SK-N-SH (cell line): ENCODE data around the gene ACE. TPM values are rescaled to one million over a fixed set of nuclear protein-coding genes. Genes with fewer than 3 reads are reported as not detected.
A peak's percentile ranks its signal among the peaks of the same experiment; 100 is the strongest.

Source experiments
- CTCF ChIA-PET: fragments of 300-600, 350-600 bp; formaldehyde crosslinking; extraction: SDS; loops from one replicate; lab custom pipeline; 2021; lab: Yijun Ruan, JAX
- POLR2A ChIA-PET: fragments of 350-600 bp; sonication (Branson Sonifier 250); formaldehyde crosslinking; extraction: SDS; loops from one replicate; lab custom pipeline; 2020; ENCODE audit warnings: antibody characterized with exemption, inconsistent platforms; lab: Yijun Ruan, JAX
- DNase-seq: peaks from one replicate; pipeline ENCODE4 v3.0.0; 2012
- H2AFZ ChIP-seq: fragments of 200-600 bp; sonication (generic); 2 replicates; pipeline ENCODE4 v1.8.1; 2016; ENCODE audit warnings: antibody characterized with exemption, mild to moderate bottlenecking, low read depth
- H3F3A ChIP-seq: fragments of 200-600 bp; sonication (generic); replicated peaks from 2 replicates; pipeline ENCODE3; 2016; ENCODE audit warnings: antibody characterized with exemption, mild to moderate bottlenecking; ENCODE audit not compliant: insufficient read depth
- H3K27ac ChIP-seq, 2 experiments: fragments of 200-500 bp in 1 of 2; fragments of 200-600 bp in 1 of 2; sonication (Bioruptor generic) in 1 of 2; sonication (generic), shearing (Covaris generic) in 1 of 2; 2 replicates each; pipeline versions ENCODE4 v1.5.1 to v1.6.1; 2014 to 2016; ENCODE audit warnings: low read depth in 2 of 2, inconsistent platforms in 1 of 2, low read length in 1 of 2, mild to moderate bottlenecking in 1 of 2, mixed read lengths in 1 of 2
- H3K27me3 ChIP-seq: fragments of 200-600 bp; sonication (generic), shearing (Covaris generic); 2 replicates; pipeline ENCODE4 v1.6.1; 2016; ENCODE audit warnings: mixed run types; ENCODE audit not compliant: insufficient read depth
- H3K36me3 ChIP-seq, 2 experiments: fragments of 200-500 bp in 1 of 2; fragments of 200-600 bp in 1 of 2; sonication (Bioruptor generic) in 1 of 2; sonication (generic) in 1 of 2; replicated peaks in 1 of 2; 2 replicates each; pipeline versions ENCODE3 to v1.5.1; 2014 to 2016; ENCODE audit warnings: low read length in 1 of 2, mild to moderate bottlenecking in 1 of 2; ENCODE audit not compliant: insufficient read depth in 2 of 2, control insufficient read depth in 1 of 2
- H3K4me1 ChIP-seq, 2 experiments: fragments of 200-500 bp in 1 of 2; fragments of 200-600 bp in 1 of 2; sonication (Bioruptor generic) in 1 of 2; sonication (generic), shearing (Covaris generic) in 1 of 2; 2 replicates each; pipeline versions ENCODE4 v1.5.1 to v1.6.1; 2014 to 2016; ENCODE audit warnings: low read depth in 1 of 2, low read length in 1 of 2, mixed run types in 1 of 2; ENCODE audit not compliant: insufficient read depth in 2 of 2, control insufficient read depth in 1 of 2
- H3K4me2 ChIP-seq: fragments of 200-600 bp; sonication (generic), shearing (Covaris generic); 2 replicates; pipeline ENCODE4 v1.6.1; 2017; ENCODE audit warnings: mixed run types
- H3K4me3 ChIP-seq, 2 experiments: fragments of 200-500 bp in 1 of 2; fragments of 200-600 bp in 1 of 2; sonication (Bioruptor generic) in 1 of 2; sonication (generic), shearing (Covaris generic) in 1 of 2; 2 replicates each; pipeline versions ENCODE4 v1.5.1 to v1.8.1; 2014 to 2016; ENCODE audit warnings: low read depth in 2 of 2, inconsistent platforms in 1 of 2, low read length in 1 of 2, mild to moderate bottlenecking in 1 of 2, mixed read lengths in 1 of 2, moderate library complexity in 1 of 2
- H3K79me2 ChIP-seq: fragments of 200-600 bp; sonication (generic); 2 replicates; pipeline ENCODE4 v1.8.1; 2017; ENCODE audit warnings: mild to moderate bottlenecking; ENCODE audit not compliant: insufficient read depth
- H3K9ac ChIP-seq: fragments of 200-600 bp; sonication (generic); 2 replicates; pipeline ENCODE4 v1.6.1; 2017; ENCODE audit warnings: mixed run types
- H3K9me2 ChIP-seq: fragments of 200-600 bp; sonication (generic); 2 replicates; pipeline ENCODE4 v1.6.1; 2017; ENCODE audit warnings: mixed run types
- H3K9me3 ChIP-seq: fragments of 200-600 bp; sonication (generic); 2 replicates; pipeline ENCODE4 v1.6.1; 2017; ENCODE audit warnings: mixed run types, mild to moderate bottlenecking, moderate library complexity
- H4K20me1 ChIP-seq: fragments of 200-600 bp; sonication (generic); 2 replicates; pipeline ENCODE4 v1.6.1; 2017; ENCODE audit warnings: mild to moderate bottlenecking, mixed run types; ENCODE audit not compliant: insufficient read depth
- CHD2 ChIP-seq: fragments of 150-350 bp; IDR thresholded peaks from 2 replicates; pipeline ENCODE4 v1.6.1; 2018; ENCODE audit warnings: low read length; ENCODE audit not compliant: partially characterized antibody
- EP300 ChIP-seq, 2 experiments: IDR thresholded peaks; 2 replicates each; pipeline versions ENCODE4 v1.4.0 to v1.6.1; 2012; ENCODE audit warnings: borderline replicate concordance in 1 of 2, low read depth in 1 of 2, low read length in 1 of 2
- EZH2phosphoT487 ChIP-seq: fragments of 200-600 bp; sonication (generic); IDR thresholded peaks from 2 replicates; pipeline ENCODE4 v1.6.1; 2017; ENCODE audit warnings: low read depth, mixed run types, mild to moderate bottlenecking, antibody characterized with exemption, moderate library complexity, borderline replicate concordance
- FOSL2 ChIP-seq: IDR thresholded peaks from 2 replicates; pipeline ENCODE4 v1.4.0; 2012; ENCODE audit warnings: low read depth, mild to moderate bottlenecking, moderate library complexity, borderline replicate concordance
- FOXM1 ChIP-seq: IDR thresholded peaks from 2 replicates; pipeline ENCODE4 v1.4.0; 2012; ENCODE audit warnings: low read depth, mild to moderate bottlenecking
- GATA2 ChIP-seq: sonication (generic); formaldehyde crosslinking; IDR thresholded peaks from 2 replicates; pipeline ENCODE4 v1.5.0; 2020; ENCODE audit warnings: mild to moderate bottlenecking, missing genetic modification reagents
- JUND ChIP-seq: IDR thresholded peaks from 2 replicates; pipeline ENCODE4 v1.4.0; 2012
- MXI1 ChIP-seq: IDR thresholded peaks from 2 replicates; pipeline ENCODE4 v1.6.1; 2012; ENCODE audit warnings: mild to moderate bottlenecking, low read depth, low read length, improper control_type of control experiment
- NFIC ChIP-seq: IDR thresholded peaks from 2 replicates; pipeline ENCODE4 v1.4.0; 2012; ENCODE audit warnings: borderline replicate concordance
- RAD21 ChIP-seq: IDR thresholded peaks from 2 replicates; pipeline ENCODE4 v1.6.1; 2012; ENCODE audit warnings: mild to moderate bottlenecking, low read length
- RCOR1 ChIP-seq: fragments of 150-350 bp; IDR thresholded peaks from 2 replicates; pipeline ENCODE4 v1.6.1; 2017; ENCODE audit warnings: antibody characterized with exemption, low read length
- RFX5 ChIP-seq: IDR thresholded peaks from 2 replicates; pipeline ENCODE4 v1.6.1; 2012; ENCODE audit warnings: mild to moderate bottlenecking, improper control_type of control experiment, low read length
- SIN3A ChIP-seq: IDR thresholded peaks from 2 replicates; pipeline ENCODE4 v1.6.1; 2012; ENCODE audit warnings: low read depth, mild to moderate bottlenecking, low read length, moderate library complexity, borderline replicate concordance
- TAF1 ChIP-seq: IDR thresholded peaks from 2 replicates; pipeline ENCODE4 v1.6.1; 2012; ENCODE audit warnings: low read depth, mild to moderate bottlenecking, low read length, moderate library complexity, borderline replicate concordance
- TCF12 ChIP-seq: IDR thresholded peaks from 2 replicates; pipeline ENCODE4 v1.4.0; 2012
- WGBS: methylation state at CpG from one replicate; pipeline ENCODE4 v1.1.6; 2017; ENCODE audit warnings: low lambda C conversion rate; 5-methylcytosine and 5-hydroxymethylcytosine counted together
- polyA plus RNA-seq, 3 experiments: library from polyadenylated mRNA; depleted of rRNA; stranded (reverse); fragments of >200 nt; gene quantifications; 2 replicates each; pipeline ENCODE4 v1.2.3, GENCODE V29; 2012
- TF ChIP-seq, protein P1 (sequence below): IDR thresholded peaks from 2 replicates; pipeline ENCODE4 v1.6.1; 2012; ENCODE audit warnings: mild to moderate bottlenecking, low read depth, low read length, moderate library complexity
- TF ChIP-seq, protein P2 (sequence below): IDR thresholded peaks from 2 replicates; pipeline ENCODE4; 2012
- TF ChIP-seq, protein P3 (sequence below): fragments of 150-350 bp; IDR thresholded peaks from 2 replicates; pipeline ENCODE4 v1.6.1; 2016; ENCODE audit warnings: mild to moderate bottlenecking, low read depth, low read length

Gene ACE
- polyA plus RNA-seq, 1 of the 3 experiments (the other 2 are of a cell fraction) = 12.1 TPM

DNA sequence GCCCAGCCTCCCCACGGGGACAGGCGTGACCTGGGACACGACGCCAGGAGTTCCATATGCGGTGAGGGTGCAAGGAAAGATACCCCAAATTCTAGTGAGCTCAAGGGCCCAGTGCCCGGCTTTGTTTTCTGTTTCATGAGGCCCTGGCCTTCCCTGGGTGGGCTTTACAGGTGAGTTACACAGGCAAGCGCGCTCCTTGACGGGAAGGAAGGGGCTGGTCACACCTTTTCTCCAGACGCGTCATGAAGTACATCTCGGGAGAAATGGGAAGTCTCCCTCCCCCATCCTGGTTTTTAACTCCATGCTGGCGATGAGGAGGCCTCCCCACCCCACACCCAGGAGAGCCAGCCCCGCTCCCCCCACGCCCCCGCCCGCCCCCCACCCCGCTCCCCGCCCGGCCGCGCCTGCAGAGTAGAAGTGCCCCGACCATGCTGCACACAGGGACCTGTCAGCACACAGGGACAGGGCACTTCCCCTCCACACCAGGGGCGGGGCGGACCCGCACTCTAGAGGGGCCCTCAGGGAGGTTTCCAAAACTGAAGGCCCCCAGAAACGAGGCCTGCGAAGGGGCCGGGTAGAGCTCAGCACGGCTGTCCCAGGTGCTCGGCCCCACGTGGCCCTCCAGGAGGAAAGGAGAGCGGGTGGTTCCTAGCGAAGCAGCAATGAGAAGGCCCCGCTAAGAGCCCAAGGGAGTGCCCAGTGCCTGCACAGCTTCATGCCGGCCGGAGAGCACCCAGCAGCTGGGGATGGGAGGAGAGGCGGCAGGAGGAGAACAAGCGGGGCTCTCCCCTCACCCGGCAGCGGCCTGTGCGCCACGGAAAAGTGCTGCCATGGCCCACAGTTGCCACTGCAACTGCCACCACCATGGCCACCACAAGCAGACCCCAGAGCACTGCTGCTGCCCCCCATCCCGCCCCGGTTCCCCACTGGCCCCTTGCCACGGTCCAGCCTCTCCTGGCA lies 38.5 kb upstream of the ACE start:
- peaks cover 14% of the 10 kb centered on the region; the same call in 1 of the 2 replicates for H3K79me2 ChIP-seq
- no peak overlapping the region for H2AFZ ChIP-seq
- POLR2A ChIA-PET = interaction anchor here (1.2 to 10.2 kb wide), 2 partner anchors 9 to 40 kb away, joined by 3 to 572 read pairs; no protein-coding TSS in a partner anchor
- no peak overlapping the region for H3K9ac ChIP-seq
- H3K36me3 ChIP-seq = peaks cover 0 to 4% of the 10 kb centered on the region in 2 experiments
- whole genome bisulfite sequencing = 93% methylated on average over 41 of the region's 46 CpGs
- peak; percentile 63 for DNase-seq
- H3F3A ChIP-seq = peaks cover 54% of the 10 kb centered on the region
- no peaks in the 10 kb centered on the region for H3K9me3 ChIP-seq
- CTCF ChIA-PET = interaction anchor here (1.5 to 27.2 kb wide), 5 partner anchors 8 to 176 kb away, joined by 3 to 827 read pairs (median 575); partner anchors contain the start of genes ACE, MAP3K3 and TACO1
- H3K27ac ChIP-seq = peak overlapping the region in 1 of 2 experiments; percentile 97; a peak in 2 of 4 replicates
- H3K4me1 ChIP-seq = peaks cover 33 to 95% of the 10 kb centered on the region in 2 experiments
- TF ChIP-seq RAD21 (no peak), EZH2phosphoT487 (no peak), FOXM1 (no peak), TAF1 (no peak), TCF12 (no peak), MXI1 (no peak), GATA2 (CRISPR knock-in tag) (no peak), NFIC (no peak), JUND (no peak), EP300 (IDR thresholded peaks at IDR 0.05; ENCODE audit: borderline replicate concordance in 1 of 2, low read depth in 1 of 2, low read length in 1 of 2) (no peak), CHD2 (no peak), SIN3A (no peak; the same call in 1 of the 2 replicates), RCOR1 (no peak), RFX5 (no peak), FOSL2 (no peak)
- TF ChIP-seq, protein P1, sequence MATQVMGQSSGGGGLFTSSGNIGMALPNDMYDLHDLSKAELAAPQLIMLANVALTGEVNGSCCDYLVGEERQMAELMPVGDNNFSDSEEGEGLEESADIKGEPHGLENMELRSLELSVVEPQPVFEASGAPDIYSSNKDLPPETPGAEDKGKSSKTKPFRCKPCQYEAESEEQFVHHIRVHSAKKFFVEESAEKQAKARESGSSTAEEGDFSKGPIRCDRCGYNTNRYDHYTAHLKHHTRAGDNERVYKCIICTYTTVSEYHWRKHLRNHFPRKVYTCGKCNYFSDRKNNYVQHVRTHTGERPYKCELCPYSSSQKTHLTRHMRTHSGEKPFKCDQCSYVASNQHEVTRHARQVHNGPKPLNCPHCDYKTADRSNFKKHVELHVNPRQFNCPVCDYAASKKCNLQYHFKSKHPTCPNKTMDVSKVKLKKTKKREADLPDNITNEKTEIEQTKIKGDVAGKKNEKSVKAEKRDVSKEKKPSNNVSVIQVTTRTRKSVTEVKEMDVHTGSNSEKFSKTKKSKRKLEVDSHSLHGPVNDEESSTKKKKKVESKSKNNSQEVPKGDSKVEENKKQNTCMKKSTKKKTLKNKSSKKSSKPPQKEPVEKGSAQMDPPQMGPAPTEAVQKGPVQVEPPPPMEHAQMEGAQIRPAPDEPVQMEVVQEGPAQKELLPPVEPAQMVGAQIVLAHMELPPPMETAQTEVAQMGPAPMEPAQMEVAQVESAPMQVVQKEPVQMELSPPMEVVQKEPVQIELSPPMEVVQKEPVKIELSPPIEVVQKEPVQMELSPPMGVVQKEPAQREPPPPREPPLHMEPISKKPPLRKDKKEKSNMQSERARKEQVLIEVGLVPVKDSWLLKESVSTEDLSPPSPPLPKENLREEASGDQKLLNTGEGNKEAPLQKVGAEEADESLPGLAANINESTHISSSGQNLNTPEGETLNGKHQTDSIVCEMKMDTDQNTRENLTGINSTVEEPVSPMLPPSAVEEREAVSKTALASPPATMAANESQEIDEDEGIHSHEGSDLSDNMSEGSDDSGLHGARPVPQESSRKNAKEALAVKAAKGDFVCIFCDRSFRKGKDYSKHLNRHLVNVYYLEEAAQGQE = no peak
- TF ChIP-seq, protein P2, sequence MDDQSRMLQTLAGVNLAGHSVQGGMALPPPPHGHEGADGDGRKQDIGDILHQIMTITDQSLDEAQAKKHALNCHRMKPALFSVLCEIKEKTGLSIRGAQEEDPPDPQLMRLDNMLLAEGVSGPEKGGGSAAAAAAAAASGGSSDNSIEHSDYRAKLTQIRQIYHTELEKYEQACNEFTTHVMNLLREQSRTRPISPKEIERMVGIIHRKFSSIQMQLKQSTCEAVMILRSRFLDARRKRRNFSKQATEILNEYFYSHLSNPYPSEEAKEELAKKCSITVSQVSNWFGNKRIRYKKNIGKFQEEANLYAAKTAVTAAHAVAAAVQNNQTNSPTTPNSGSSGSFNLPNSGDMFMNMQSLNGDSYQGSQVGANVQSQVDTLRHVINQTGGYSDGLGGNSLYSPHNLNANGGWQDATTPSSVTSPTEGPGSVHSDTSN = no peak
- TF ChIP-seq, protein P3, sequence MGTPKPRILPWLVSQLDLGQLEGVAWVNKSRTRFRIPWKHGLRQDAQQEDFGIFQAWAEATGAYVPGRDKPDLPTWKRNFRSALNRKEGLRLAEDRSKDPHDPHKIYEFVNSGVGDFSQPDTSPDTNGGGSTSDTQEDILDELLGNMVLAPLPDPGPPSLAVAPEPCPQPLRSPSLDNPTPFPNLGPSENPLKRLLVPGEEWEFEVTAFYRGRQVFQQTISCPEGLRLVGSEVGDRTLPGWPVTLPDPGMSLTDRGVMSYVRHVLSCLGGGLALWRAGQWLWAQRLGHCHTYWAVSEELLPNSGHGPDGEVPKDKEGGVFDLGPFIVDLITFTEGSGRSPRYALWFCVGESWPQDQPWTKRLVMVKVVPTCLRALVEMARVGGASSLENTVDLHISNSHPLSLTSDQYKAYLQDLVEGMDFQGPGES = no peak
- TF ChIP-seq, all 33 proteins: peak for 0
- Histone ChIP-seq H4K20me1 (peaks cover 2% of the 10 kb centered on the region; the same call in 1 of the 2 replicates), H3K27me3 (no peaks in the 10 kb centered on the region), H3K4me2 (no peak overlapping the region), H3K9me2 (no peaks in the 10 kb centered on the region), H3K4me3 (peak overlapping the region in 1 of 2 experiments; percentile 15; a peak in 1 of 4 replicates)
